Mesodermal cell (in vitro differentiated cells): Measurements from ENCODE around the gene RPS19BP1.
A peak's percentile ranks its signal among the peaks of the same experiment; 100 is the strongest.
"Not testable (repeated sequence)": the region's sequence is repeated elsewhere in the genome, so short reads cannot be mapped to it uniquely, and the experiment has no call there.

Experiments
- H3K27ac ChIP-seq: 2 replicates; pipeline ENCODE4 v1.7.0; 2013; ENCODE audit warnings: mild to moderate bottlenecking, low read depth, low read length, moderate library complexity; ENCODE audit not compliant: severe bottlenecking
- H3K36me3 ChIP-seq: 2 replicates; pipeline ENCODE4 v1.7.1; 2013; ENCODE audit warnings: mild to moderate bottlenecking, low read length, moderate library complexity; ENCODE audit not compliant: control insufficient read depth, insufficient read depth
- H3K4me1 ChIP-seq: one replicate; pipeline ENCODE4 v1.7.1; 2013; ENCODE audit warnings: mild to moderate bottlenecking, low read length; ENCODE audit not compliant: insufficient read depth, control insufficient read depth, poor library complexity, severe bottlenecking
- H3K4me3 ChIP-seq: 2 replicates; pipeline ENCODE4 v1.7.0; 2013; ENCODE audit warnings: low read length, control low read depth, mild to moderate bottlenecking; ENCODE audit not compliant: insufficient read depth, poor library complexity, severe bottlenecking; ENCODE audit errors: extremely low read depth
- H3K9me3 ChIP-seq: 2 replicates; pipeline ENCODE4 v1.7.1; 2013; ENCODE audit warnings: mild to moderate bottlenecking, low read length, moderate library complexity; ENCODE audit not compliant: control insufficient read depth
- WGBS, 2 experiments: methylation state at CpG; one replicate each; pipeline ENCODE4 v1.1.5; 2013; ENCODE audit warnings: missing lambda C conversion rate in 2 of 2; ENCODE audit not compliant: insufficient coverage in 2 of 2; 5-methylcytosine and 5-hydroxymethylcytosine counted together

Gene RPS19BP1

DNA sequence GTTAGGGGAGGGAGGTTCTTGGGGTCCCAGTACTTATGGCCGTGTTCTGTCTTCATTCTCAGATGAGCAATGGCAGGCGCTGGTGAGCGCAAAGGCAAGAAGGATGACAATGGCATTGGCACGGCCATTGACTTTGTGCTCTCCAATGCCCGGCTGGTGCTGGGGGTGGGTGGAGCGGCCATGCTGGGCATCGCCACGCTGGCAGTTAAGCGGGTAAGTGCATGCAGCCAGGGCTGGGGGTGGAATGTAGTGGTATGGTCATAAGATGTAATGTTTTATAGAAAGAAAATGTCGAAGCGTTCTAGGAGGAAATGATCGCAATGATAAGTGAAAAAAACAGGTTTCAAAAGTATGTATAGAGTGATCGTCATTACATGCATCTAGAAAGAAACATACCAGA is 21.3 kb downstream of the RPS19BP1 start:
- H3K4me3 ChIP-seq = no peak overlapping the region
- no peaks in the 10 kb centered on the region for H3K4me1 ChIP-seq
- no peak overlapping the region for H3K27ac ChIP-seq
- peaks cover 95% of the 10 kb centered on the region for H3K36me3 ChIP-seq
- 96 to 97% methylated on average over 5 to 10 of the region's 13 CpGs for WGBS, 2 experiments
- no peaks in the 10 kb centered on the region for H3K9me3 ChIP-seq

DNA sequence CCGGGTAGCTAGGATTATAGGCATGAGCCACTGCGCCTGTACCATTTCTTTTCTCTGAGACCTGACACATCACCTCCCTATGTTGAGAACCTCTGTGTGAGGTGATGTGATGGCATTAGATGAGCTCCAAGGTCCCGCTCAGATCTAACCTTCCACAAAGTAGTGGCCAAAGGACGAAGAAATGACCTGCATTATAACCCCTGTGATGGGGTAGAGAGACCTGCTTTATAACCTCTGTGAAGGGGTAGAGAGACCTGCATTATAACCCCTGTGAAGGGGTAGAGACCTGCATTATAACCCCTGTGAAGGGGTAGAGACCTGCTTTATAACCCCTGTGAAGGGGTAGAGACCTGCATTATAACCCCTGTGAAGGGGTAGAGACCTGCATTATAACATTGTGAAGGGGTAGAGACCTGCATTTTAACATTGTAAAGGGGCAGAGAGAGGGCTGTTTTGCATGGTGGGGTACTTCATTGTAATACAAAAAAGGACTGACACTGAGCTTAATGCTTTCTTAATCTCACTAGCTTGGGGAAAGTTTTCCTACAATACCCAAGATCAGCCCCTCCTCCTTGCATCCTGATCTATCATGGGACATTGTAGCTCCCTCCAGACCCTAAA is 21.9 kb downstream of the RPS19BP1 start:
- Histone ChIP-seq H3K9me3 (no peaks in the 10 kb centered on the region), H3K4me1 (no peaks in the 10 kb centered on the region), H3K36me3 (peaks cover 95% of the 10 kb centered on the region), H3K27ac (no peak overlapping the region), H3K4me3 (no peak overlapping the region)
- no CpG with 5 or more reads among the region's 4 CpGs for WGBS, 2 experiments

DNA sequence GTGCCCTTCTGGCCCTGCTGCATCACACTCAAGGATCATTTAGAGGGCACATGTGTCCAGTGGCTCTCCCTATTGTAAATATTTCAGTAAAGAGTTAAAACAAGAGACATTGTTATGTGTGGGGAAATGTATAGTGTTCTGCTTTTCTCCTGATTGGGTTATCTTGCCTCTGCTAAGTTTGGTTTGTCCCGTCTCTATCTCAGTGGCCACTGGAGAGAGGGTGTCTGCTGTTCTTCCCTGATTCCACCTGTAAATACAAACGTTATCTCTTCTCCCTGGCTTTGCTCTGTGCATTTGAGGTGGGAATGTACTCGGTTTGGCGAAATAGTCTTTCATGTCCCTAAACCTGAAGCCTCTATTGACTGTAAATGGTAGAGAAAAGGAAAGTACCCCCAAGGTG is 24.2 kb downstream of the RPS19BP1 start:
- Histone ChIP-seq H3K9me3 (no peaks in the 10 kb centered on the region), H3K4me3 (no peak overlapping the region), H3K4me1 (peaks cover 2% of the 10 kb centered on the region), H3K36me3 (peaks cover 93% of the 10 kb centered on the region), H3K27ac (no peak overlapping the region)
- WGBS, 2 experiments = 86 to 100% methylated on average over 2 of the region's 4 CpGs

DNA sequence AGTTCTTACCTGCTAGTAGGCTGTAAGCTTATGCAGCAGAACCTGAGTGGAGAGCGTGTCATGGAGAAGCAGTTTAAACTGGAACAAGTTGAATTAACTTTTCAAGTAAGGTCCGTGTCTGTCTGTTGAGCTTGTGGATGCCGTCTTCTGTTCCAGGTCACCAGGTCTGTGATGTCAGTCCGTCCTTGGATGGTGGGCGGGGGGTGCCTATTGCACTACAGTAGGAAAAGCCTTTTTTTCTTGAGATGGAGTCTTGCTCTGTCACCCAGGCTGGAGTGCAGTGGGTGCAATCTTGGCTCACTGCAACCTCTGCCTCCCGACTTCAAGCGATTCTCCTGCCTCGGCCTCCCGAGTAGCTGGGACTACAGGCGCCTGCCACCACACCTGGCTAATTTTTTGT is 25.5 kb downstream of the RPS19BP1 start:
- H3K36me3 ChIP-seq = peaks cover 84% of the 10 kb centered on the region
- 93 to 95% methylated on average over 6 of the region's 10 CpGs for whole genome bisulfite sequencing, 2 experiments
- not testable (repeated sequence) for H3K4me3 ChIP-seq, H3K9me3 ChIP-seq, H3K4me1 ChIP-seq, H3K27ac ChIP-seq

DNA sequence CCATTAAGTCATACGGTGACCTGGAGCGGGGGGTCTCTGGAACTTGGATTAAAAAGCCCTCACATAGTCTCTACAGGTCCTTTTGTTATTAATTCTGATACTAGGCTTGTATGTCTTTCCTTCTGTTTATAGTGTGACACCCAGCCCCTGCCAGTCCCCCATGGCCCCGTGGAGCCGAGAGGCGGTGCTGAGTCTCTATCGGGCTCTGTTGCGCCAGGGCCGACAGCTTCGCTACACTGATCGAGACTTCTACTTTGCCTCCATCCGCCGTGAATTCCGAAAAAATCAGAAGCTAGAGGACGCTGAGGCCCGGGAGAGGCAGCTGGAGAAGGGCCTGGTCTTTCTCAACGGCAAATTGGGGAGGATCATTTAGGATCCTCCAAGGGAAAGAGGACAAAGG is 28.5 kb downstream of the RPS19BP1 start:
- Histone ChIP-seq H3K27ac (no peak overlapping the region), H3K9me3 (no peaks in the 10 kb centered on the region), H3K4me1 (peaks cover 6% of the 10 kb centered on the region), H3K36me3 (peaks cover 55% of the 10 kb centered on the region), H3K4me3 (no peak overlapping the region)
- WGBS, 2 experiments = 96 to 99% methylated on average over 14 to 15 of the region's 16 CpGs

DNA sequence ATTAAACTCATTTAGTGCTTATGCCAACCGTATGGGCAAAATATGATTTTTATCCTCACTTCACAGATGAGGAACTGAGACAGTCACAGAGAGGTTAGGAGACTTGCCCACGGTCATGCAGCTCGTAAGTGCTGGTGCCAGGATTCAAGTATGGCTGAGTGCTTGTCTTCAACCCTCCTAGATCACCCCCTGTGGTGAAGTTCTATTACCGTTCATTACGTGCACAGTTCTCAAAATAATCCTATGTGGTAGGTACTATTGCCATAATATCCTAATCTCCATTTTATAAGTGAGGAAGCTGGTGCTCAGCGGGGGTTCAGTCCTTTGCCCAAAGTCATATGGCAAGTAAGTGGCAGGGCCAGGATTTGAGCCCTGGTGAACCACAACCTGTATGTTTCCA is 28.9 kb downstream of the RPS19BP1 start:
- WGBS, 2 experiments = 95 to 100% methylated on average over 3 to 4 of the region's 6 CpGs
- H3K36me3 ChIP-seq = peaks cover 50% of the 10 kb centered on the region
- H3K4me3 ChIP-seq = peak overlapping the region; percentile 94
- H3K27ac ChIP-seq = no peak overlapping the region
- no peaks in the 10 kb centered on the region for H3K9me3 ChIP-seq
- H3K4me1 ChIP-seq = peaks cover 6% of the 10 kb centered on the region

DNA sequence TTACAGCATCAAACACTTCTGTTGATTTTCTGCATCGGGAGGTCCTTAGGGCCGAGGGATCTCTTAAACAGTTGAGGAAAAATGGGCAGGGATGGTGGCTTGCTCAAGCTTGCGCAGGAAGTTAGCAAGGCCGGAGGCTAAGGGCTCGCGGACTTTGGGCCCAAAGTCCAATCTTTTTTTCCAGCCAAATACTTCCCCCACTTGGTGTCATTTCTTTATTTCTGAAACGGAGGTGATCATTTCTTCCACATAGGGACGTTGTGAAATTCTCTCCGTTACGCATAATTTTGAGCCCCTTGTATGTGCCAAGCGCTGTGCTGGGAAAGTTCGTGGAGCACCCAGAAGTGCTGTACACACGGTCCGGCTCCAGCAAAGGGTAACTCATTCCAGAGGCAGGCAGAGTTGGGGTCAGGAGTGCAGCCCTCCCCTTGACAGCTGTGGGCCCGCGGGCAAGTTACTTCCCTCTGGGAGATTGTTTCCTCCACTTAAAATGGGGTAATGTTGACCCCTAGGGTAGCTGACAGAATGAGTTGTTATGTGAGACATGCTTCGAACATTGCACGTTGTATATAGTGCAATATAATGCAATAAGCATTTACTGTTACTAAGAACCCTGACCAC is 29.6 kb downstream of the RPS19BP1 start:
- Histone ChIP-seq H3K4me3 (peak overlapping the region; percentile 94), H3K27ac (peak overlapping the region; percentile 30), H3K36me3 (peaks cover 43% of the 10 kb centered on the region), H3K9me3 (no peaks in the 10 kb centered on the region), H3K4me1 (peaks cover 6% of the 10 kb centered on the region)
- 32 to 37% methylated on average over 10 to 16 of the region's 18 CpGs for WGBS, 2 experiments

DNA sequence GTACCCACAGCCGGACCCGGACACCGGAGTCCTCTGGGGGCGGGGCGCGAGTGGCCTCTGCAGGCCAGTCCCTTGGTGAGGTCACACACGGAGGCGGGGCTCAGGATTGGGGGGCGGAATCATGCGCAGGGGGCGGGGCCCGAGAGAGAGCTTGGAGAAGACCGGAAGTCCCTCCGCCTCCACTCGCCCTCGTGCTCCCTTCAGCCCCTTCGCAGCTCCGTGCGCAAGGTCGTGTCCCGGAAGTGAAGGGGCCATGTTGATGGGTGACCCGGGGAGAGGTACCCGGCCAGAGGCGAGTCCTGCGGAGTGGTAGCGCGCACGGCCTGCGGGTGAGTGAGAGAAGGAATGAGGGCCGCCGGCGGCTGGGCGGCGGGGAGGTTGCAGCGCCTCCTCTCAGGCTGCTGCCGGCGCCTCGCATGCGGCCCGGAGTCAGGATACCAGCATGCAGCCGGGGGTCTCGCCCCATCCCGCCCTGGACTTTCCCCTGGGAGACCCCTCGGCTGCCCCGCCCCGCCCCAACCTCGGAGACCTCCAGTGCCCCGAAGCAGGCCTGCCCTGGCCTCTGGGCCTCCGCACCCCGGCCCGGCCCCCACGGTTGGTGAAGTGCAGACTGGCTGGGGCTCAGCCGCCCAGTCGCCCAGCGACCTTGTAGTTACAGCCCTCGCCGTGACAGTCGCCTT is 30.3 kb downstream of the RPS19BP1 start, which contains the start of gene MIEF1:
Gene MIEF1, plus strand, starts transcription at position 182 of the 680 bp plus-strand sequence. CDS start 9,005 bp downstream, outside the sequence.
- peaks cover 6% of the 10 kb centered on the region for H3K4me1 ChIP-seq
- 0 to 1% methylated on average over 40 to 46 of the region's 58 CpGs for WGBS, 2 experiments
- H3K4me3 ChIP-seq = peak within 1 kb of the TSS; percentile 94
- H3K36me3 ChIP-seq = peaks cover 37% of the 10 kb centered on the region
- H3K9me3 ChIP-seq = no peaks in the 10 kb centered on the region
- peak within 1 kb of the TSS; percentile 49 for H3K27ac ChIP-seq

DNA sequence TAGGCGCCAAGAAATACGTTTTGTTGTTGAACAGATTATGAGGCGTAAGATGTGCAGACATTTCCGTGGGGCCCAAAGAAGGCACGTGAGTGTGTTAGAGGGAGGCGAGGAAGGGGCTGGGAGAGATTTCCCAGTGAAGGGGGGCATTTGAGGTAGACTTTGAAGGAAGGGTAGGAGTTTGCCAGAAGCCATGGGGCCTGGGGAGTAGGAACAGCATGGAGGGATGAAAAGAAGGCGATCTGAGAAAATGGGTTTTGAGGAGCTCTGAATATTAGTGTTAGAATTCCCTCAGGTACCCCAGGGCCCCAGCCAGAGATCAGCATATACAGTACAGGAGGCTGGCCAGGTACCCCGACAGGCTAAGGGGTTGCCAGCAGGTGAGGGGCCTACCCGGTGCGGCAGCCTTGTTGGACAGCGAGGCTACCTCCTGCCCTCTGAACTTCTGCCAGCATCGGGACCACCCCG is 30.9 kb downstream of the RPS19BP1 start:
- Histone ChIP-seq H3K4me1 (peaks cover 6% of the 10 kb centered on the region), H3K27ac (peak overlapping the region; percentile 49), H3K36me3 (peaks cover 32% of the 10 kb centered on the region)

DNA sequence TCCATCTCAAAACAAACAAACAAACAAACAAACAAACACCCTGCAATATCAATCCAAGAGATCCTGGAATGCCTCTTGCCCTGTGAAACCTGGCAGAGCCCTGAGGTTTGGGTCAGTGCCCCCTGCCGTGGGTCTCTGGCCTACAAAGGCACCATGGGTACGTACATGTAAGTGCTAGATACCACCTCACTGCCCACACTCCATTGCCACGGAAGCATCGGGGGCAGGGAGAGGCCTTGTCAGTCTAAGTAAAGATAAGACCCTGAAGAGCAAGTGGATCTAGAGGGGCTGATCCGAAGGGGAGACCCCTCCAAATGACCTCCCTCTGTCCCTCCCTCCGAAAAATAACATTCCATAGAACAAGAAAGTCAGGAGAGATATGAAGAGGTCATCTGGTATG is 32.4 kb downstream of the RPS19BP1 start:
- Histone ChIP-seq H3K27ac (no peak overlapping the region), H3K36me3 (peaks cover 16% of the 10 kb centered on the region), H3K4me3 (no peak overlapping the region), H3K4me1 (peaks cover 6% of the 10 kb centered on the region), H3K9me3 (no peaks in the 10 kb centered on the region)
- WGBS, 2 experiments = 75 to 88% methylated on average over 1 of the region's 6 CpGs

More for the DNA sequence above, 30.9 kb downstream of the RPS19BP1 start:
- WGBS, 2 experiments = 43 to 44% methylated on average over 13 of the region's 13 CpGs
- H3K4me3 ChIP-seq = peak overlapping the region; percentile 94
- H3K9me3 ChIP-seq = no peaks in the 10 kb centered on the region
